Gastroesophageal sphincter (tissue), 3 donors: ENCODE measurements around the gene CABP7.

ENCODE experiments used
- CTCF ChIP-seq, 4 experiments: fragments of 200-600 bp in 2 of 4; fragments of 450-650 bp in 2 of 4; sonication (generic) in 1 of 4; IDR thresholded peaks; one replicate each; pipeline ENCODE4 v1.5.1; 2017 to 2019; ENCODE audit warnings: antibody characterized with exemption in 4 of 4, mild to moderate bottlenecking in 2 of 4, moderate library complexity in 2 of 4
- POLR2AphosphoS5 ChIP-seq: sonication (generic); formaldehyde crosslinking; IDR thresholded peaks from one replicate; pipeline ENCODE4 v1.6.1; 2017; ENCODE audit warnings: antibody characterized with exemption

DNA sequence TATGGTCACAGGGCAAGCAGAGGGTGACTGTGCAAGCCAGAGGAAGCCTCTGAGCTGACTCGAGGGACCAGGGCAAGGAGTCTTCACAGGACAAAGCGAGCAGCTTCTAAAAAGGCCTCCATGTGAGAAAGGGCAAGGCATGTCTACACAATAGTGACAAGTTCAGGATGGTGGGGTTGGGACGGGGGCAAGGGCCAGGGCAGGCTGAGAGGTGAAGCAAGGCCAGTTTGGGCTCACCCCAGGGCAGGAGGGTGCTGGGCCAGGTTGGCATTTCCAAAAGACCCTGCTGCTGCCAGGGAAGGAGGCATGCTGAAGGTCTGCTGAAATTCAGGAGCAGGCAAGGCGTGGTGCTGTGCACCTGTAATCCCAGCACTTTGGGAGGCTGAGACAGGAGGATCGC is 12.3 kb upstream of the CABP7 start:
- no peak for TF ChIP-seq CTCF (IDR thresholded peaks at IDR 0.05)
- no peak for TF ChIP-seq POLR2AphosphoS5
